A673 (cell line): ENCODE results near the gene CHRNB4. TPM values are rescaled to one million over a fixed set of nuclear protein-coding genes. Genes with fewer than 3 reads are reported as not detected.

ENCODE experiments used
- BruUV-seq: library from RNA; stranded (reverse); fragments of 400-500 nt; replicated peaks from 2 replicates; lab custom pipeline; 2021; lab: Mats Ljungman, UMichigan
- CTCF ChIA-PET: fragments of 300-600 bp; sonication (Branson Sonifier 250); formaldehyde crosslinking; loops from one replicate; lab custom pipeline; 2022; ENCODE audit warnings: antibody characterized with exemption; lab: Charles Lee
- POLR2A ChIA-PET: fragments of 300-600 bp; sonication (Branson Sonifier 250); formaldehyde crosslinking; loops from one replicate; lab custom pipeline; 2022; ENCODE audit warnings: antibody characterized with exemption; ENCODE audit not compliant: low non-redundant PET; lab: Charles Lee
- DNase-seq: peaks from one replicate; pipeline ENCODE4 v3.0.0-alpha.2; 2015; ENCODE audit warnings: low spot score
- H3K27ac ChIP-seq: fragments of 200-600 bp; sonication (generic); 2 replicates; pipeline ENCODE4 v1.5.1; 2016; ENCODE audit warnings: mixed run types, low read depth, mild to moderate bottlenecking, mixed read lengths, antibody characterized with exemption, low read length; ENCODE audit not compliant: poor library complexity, severe bottlenecking
- H3K27me3 ChIP-seq: fragments of 200-600 bp; sonication (generic); replicated peaks from 2 replicates; pipeline ENCODE4 v1.6.1; 2017; ENCODE audit warnings: mixed run types, low read depth, mild to moderate bottlenecking, mixed read lengths, antibody characterized with exemption, low read length; ENCODE audit not compliant: insufficient read depth, poor library complexity
- H3K36me3 ChIP-seq: fragments of 200-600 bp; sonication (generic); 2 replicates; pipeline ENCODE4 v1.6.1; 2016; ENCODE audit warnings: mixed run types, mild to moderate bottlenecking, mixed read lengths, antibody characterized with exemption, low read length; ENCODE audit not compliant: insufficient read depth, poor library complexity, severe bottlenecking
- H3K4me1 ChIP-seq: fragments of 200-600 bp; sonication (generic); 2 replicates; pipeline ENCODE4 v1.6.1; 2017; ENCODE audit warnings: mixed run types, mild to moderate bottlenecking, mixed read lengths, antibody characterized with exemption, low read length; ENCODE audit not compliant: insufficient read depth, poor library complexity, severe bottlenecking
- H3K4me3 ChIP-seq: fragments of 200-600 bp; sonication (generic); 2 replicates; pipeline ENCODE4 v1.5.1; 2016; ENCODE audit warnings: low read depth, mixed run types, mild to moderate bottlenecking, mixed read lengths, low read length; ENCODE audit not compliant: poor library complexity, severe bottlenecking
- H3K9me3 ChIP-seq: fragments of 200-600 bp; sonication (generic); 2 replicates; pipeline ENCODE4 v1.6.1; 2016; ENCODE audit warnings: mixed run types, low read depth, mild to moderate bottlenecking, mixed read lengths, antibody characterized with exemption, low read length; ENCODE audit not compliant: poor library complexity, severe bottlenecking
- EZH2 ChIP-seq: fragments of 200-600 bp; sonication (generic); IDR thresholded peaks from 2 replicates; pipeline ENCODE4 v1.6.1; 2017; ENCODE audit warnings: borderline replicate concordance, low read depth, mild to moderate bottlenecking, mixed read lengths, antibody characterized with exemption, low read length; ENCODE audit not compliant: poor library complexity, severe bottlenecking
- intact Hi-C: fragments of 100-400 bp; cut with micrococcal nuclease; formaldehyde crosslinking; loops from one replicate; pipeline ENCODE4 v1.10.0; 2022; ENCODE audit not compliant: unreplicated experiment
- total RNA-seq: library from RNA; stranded (reverse); gene quantifications from 2 replicates; pipeline ENCODE4 v1.2.3, GENCODE V29; 2021
- TF ChIP-seq, protein P1 (sequence below): fragments of 300-800, 200-600 bp; sonication (generic); conservative IDR thresholded peaks from 2 replicates; pipeline ENCODE4 v1.5.1; 2017; ENCODE audit warnings: low read depth, mild to moderate bottlenecking, antibody characterized with exemption, low read length, moderate library complexity, mixed read lengths

CHRNB4 gene
- total RNA-seq, 1 experiment from 2014 or later = not detected

DNA sequence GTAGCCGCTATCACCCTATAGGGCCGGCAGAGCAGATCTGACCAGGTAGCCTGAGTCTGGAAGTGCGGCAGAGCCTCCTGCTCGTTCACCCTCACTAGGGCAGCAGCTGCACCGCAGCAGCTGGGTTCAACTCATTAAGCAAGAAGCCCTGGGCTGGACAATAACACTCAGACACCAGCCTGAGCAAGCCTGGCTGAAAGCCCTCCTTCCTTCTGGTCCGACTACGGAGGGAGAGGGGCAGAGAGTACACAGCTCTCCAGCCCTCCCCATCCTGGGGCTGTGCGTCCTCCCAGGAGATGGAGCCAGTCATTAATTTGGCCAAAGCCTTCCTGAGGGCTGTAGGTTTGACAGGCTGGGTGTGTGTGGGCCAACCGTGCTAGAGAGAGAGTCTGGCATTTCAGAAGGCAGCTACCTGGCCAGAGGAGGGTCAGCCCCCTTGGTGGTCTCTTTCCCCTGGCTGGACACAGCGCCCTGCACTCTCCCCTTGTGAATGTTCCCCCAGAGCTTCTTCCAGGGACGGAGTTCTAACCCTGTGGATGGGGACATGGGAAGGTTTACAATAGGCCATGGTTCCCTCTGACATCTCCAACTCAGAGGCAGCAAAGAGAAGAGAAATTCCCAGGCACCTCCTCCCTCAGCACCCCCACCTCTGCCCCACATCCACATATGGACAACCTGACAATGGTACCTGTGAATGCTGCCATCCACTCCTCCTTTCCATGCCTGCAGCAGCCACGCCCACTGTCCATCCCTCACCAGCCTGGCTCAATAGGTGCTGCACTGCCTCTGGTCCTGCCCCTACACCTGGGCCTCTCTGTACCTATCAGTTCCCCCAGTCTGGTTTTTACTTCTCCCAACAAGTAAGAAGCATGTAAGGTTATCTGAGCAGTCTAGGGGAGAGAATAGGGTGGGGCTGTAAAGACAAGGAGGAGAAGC lies 6.5 kb downstream of the CHRNB4 start:
- Histone ChIP-seq H3K27ac (no peak overlapping the region), H3K9me3 (peaks cover 8% of the 10 kb centered on the region), H3K36me3 (no peaks in the 10 kb centered on the region), H3K4me3 (no peak overlapping the region), H3K4me1 (no peaks in the 10 kb centered on the region), H3K27me3 (peaks cover 69% of the 10 kb centered on the region)
- TF ChIP-seq, protein P1, sequence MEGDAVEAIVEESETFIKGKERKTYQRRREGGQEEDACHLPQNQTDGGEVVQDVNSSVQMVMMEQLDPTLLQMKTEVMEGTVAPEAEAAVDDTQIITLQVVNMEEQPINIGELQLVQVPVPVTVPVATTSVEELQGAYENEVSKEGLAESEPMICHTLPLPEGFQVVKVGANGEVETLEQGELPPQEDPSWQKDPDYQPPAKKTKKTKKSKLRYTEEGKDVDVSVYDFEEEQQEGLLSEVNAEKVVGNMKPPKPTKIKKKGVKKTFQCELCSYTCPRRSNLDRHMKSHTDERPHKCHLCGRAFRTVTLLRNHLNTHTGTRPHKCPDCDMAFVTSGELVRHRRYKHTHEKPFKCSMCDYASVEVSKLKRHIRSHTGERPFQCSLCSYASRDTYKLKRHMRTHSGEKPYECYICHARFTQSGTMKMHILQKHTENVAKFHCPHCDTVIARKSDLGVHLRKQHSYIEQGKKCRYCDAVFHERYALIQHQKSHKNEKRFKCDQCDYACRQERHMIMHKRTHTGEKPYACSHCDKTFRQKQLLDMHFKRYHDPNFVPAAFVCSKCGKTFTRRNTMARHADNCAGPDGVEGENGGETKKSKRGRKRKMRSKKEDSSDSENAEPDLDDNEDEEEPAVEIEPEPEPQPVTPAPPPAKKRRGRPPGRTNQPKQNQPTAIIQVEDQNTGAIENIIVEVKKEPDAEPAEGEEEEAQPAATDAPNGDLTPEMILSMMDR = no peak
- no peak for TF ChIP-seq EZH2
- intact Hi-C loops = no loop called here
- POLR2A ChIA-PET = no interaction called here
- no peak for DNase-seq
- no TSS peak for BruUV-seq
- CTCF ChIA-PET = no interaction called here

DNA sequence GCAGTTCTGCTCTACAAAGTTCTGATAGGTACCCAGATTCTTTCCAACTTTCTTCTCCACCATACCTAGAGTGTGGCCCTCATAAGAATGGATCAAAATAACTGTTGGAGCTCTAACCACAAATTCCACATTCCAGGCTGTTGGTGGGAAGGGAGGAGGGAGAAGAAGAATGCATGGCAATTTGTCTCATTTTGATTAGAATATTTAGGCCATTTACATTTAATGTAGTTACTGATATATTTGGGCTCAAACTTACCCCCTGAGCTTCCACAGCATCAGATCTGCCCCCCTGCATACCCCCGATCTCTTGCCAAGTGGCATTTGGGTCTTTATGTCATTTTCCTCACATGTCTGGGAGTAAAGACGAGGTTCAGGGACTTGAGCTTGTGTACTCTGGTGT lies 7.7 kb downstream of the CHRNB4 start:
- H3K4me1 ChIP-seq = no peaks in the 10 kb centered on the region
- no peak for TF ChIP-seq EZH2
- no peak overlapping the region for H3K27ac ChIP-seq
- CTCF ChIA-PET = no interaction called here
- no peak for DNase-seq
- H3K27me3 ChIP-seq = peaks cover 76% of the 10 kb centered on the region
- H3K9me3 ChIP-seq = peaks cover 8% of the 10 kb centered on the region
- no peaks in the 10 kb centered on the region for H3K36me3 ChIP-seq
- BruUV-seq = no TSS peak
- intact Hi-C loops = no loop called here
- H3K4me3 ChIP-seq = no peak overlapping the region
- POLR2A ChIA-PET = interaction anchor here (0.7 kb wide), 1 partner anchor 78 kb away, joined by 4 read pairs; no protein-coding TSS in a partner anchor

DNA sequence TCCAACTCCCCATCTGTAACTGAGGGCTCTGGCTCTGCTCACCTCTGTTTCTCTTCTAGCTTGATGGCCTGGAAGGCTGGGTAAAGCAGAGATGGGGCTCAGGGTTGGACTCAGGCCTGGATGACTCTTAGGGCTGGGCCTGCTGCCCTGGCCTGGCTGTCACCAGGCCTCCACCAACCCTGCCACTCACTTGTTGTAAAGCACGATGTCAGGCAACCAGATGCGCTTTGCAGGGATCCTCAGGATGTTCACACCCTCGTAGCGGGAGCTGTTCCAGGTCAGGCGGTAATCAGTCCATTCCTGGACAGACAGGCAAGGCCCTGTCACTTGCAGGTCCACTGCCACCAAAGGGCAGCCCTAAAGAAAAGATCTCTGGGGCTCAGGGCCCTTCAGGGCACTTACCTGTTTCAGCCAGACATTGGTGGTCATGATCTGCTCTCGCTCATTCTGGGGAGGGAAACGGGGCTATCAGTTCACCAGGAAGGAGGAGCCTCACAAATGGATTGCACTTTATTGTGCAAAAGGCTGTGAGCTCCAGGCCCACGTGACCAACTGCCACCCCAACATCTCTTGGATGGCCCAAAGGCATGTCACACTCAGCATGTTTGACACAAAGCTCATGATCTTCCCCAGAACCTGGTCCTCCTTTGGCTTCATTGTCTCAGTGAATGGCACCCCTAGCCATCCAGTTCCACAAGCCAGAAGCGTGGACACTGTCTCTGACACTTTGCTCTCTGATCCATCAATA lies 9.9 kb downstream of the CHRNB4 start:
- ChIA-PET POLR2A (no interaction called here), CTCF (no interaction called here)
- Histone ChIP-seq H3K36me3 (no peaks in the 10 kb centered on the region), H3K27ac (no peak overlapping the region), H3K9me3 (peaks cover 8% of the 10 kb centered on the region), H3K4me1 (no peaks in the 10 kb centered on the region), H3K27me3 (peaks cover 83% of the 10 kb centered on the region), H3K4me3 (no peak overlapping the region)
- TF ChIP-seq, protein P1 = no peak
- no peak for TF ChIP-seq EZH2
- intact Hi-C loops = no loop called here
- BruUV-seq = no TSS peak
- DNase-seq = no peak
